H1 (cell line): ENCODE data around the gene MEST. TPM values are rescaled to one million over a fixed set of nuclear protein-coding genes. Genes with fewer than 3 reads are reported as not detected.

Experiments used
- CTCF ChIA-PET: fragments of 300-600 bp; sonication (Branson Sonifier 250); formaldehyde crosslinking; loops from one replicate; lab custom pipeline; 2021; ENCODE audit not compliant: partially characterized antibody; lab: Charles Lee
- POLR2A ChIA-PET: fragments of 300-600 bp; sonication (Branson Sonifier 250); formaldehyde crosslinking; loops from one replicate; lab custom pipeline; 2021; ENCODE audit warnings: inconsistent platforms; ENCODE audit not compliant: partially characterized antibody; lab: Charles Lee
- DNase-seq, 2 experiments: peaks; one replicate each; pipeline versions ENCODE4 v3.0.0 to v3.0.0-alpha.2; 2010 to 2022; ENCODE audit warnings: low spot score in 2 of 2, low read depth in 1 of 2, mixed read lengths in 1 of 2
- FAIRE-seq: peaks from 2 replicates; lab custom pipeline; 2011; peaks lifted over from hg19 to GRCh38; lab: Jason Lieb, UNC
- H2AFZ ChIP-seq: 2 replicates; pipeline ENCODE4 v1.8.1; 2012; ENCODE audit warnings: low read length, inconsistent platforms
- H2AK5ac ChIP-seq: 2 replicates; pipeline ENCODE4 v1.6.1; 2013; ENCODE audit warnings: low read depth, low read length
- H2BK120ac ChIP-seq: replicated peaks from 2 replicates; pipeline ENCODE3; 2013; ENCODE audit warnings: low read depth, low read length, inconsistent platforms
- H2BK12ac ChIP-seq: 2 replicates; pipeline ENCODE4 v1.6.1; 2013; ENCODE audit warnings: low read depth, low read length
- H2BK15ac ChIP-seq: 2 replicates; pipeline ENCODE4 v1.6.1; 2013; ENCODE audit warnings: low read length
- H2BK20ac ChIP-seq: 2 replicates; pipeline ENCODE4 v1.6.1; 2013; ENCODE audit warnings: low read length
- H2BK5ac ChIP-seq: 2 replicates; pipeline ENCODE4 v1.6.1; 2013; ENCODE audit warnings: low read depth, low read length
- H3K14ac ChIP-seq: 2 replicates; pipeline ENCODE4 v1.6.1; 2013; ENCODE audit warnings: inconsistent platforms; ENCODE audit not compliant: insufficient read length
- H3K18ac ChIP-seq: 2 replicates; pipeline ENCODE4 v1.6.1; 2013; ENCODE audit warnings: low read length; ENCODE audit errors: extremely low read depth
- H3K23ac ChIP-seq: 2 replicates; pipeline ENCODE4 v1.6.1; 2013; ENCODE audit warnings: inconsistent platforms; ENCODE audit not compliant: insufficient read length
- H3K23me2 ChIP-seq: 2 replicates; pipeline ENCODE4 v1.6.1; 2013; ENCODE audit warnings: low read depth, low read length
- H3K27ac ChIP-seq: 2 replicates; pipeline ENCODE4 v1.6.1; 2011; ENCODE audit warnings: low read depth, low read length, inconsistent platforms
- H3K27me3 ChIP-seq, 4 experiments: replicated peaks in 1 of 4; 1 replicate in 1 of 4; 2 replicates in 3 of 4; pipeline versions ENCODE4 v1.6.1 to v1.8.1; 2011 to 2013; ENCODE audit warnings: low read length in 3 of 4, mild to moderate bottlenecking in 3 of 4, inconsistent platforms in 2 of 4, mixed read lengths in 2 of 4, moderate library complexity in 1 of 4; ENCODE audit not compliant: control insufficient read depth in 3 of 4, insufficient read depth in 3 of 4; ENCODE audit errors: extremely low read depth in 1 of 4
- H3K36me3 ChIP-seq, 4 experiments: 2 replicates each; pipeline versions ENCODE4 v1.6.1 to v1.8.1; 2011 to 2013; ENCODE audit warnings: mild to moderate bottlenecking in 4 of 4, low read length in 3 of 4, moderate library complexity in 2 of 4, control low read depth in 1 of 4, inconsistent platforms in 1 of 4; ENCODE audit not compliant: insufficient read depth in 4 of 4, control insufficient read depth in 2 of 4
- H3K4ac ChIP-seq: replicated peaks from 2 replicates; pipeline ENCODE3; 2013; ENCODE audit warnings: low read length, low read depth, mixed read lengths, inconsistent platforms; ENCODE audit not compliant: insufficient read length
- H3K4me1 ChIP-seq, 4 experiments: replicated peaks in 1 of 4; 1 replicate in 1 of 4; 2 replicates in 3 of 4; pipeline versions ENCODE4 v1.6.1 to v1.8.1; 2011 to 2013; ENCODE audit warnings: low read length in 3 of 4, inconsistent platforms in 2 of 4, mixed read lengths in 1 of 4; ENCODE audit not compliant: insufficient read depth in 4 of 4, control insufficient read depth in 3 of 4
- H3K4me2 ChIP-seq, 2 experiments: 2 replicates each; pipeline versions ENCODE4 v1.6.1 to v1.8.1; 2011 to 2013; ENCODE audit warnings: low read depth in 2 of 2, low read length in 2 of 2, control low read depth in 1 of 2, inconsistent platforms in 1 of 2, mild to moderate bottlenecking in 1 of 2; ENCODE audit not compliant: insufficient read depth in 1 of 2
- H3K4me3 ChIP-seq, 4 experiments: fragments of 200-600, 300-600 bp in 1 of 4; sonication (generic), shearing (Covaris generic), sonication (Bioruptor Twin) in 1 of 4; 2 replicates each; pipeline versions ENCODE4 v1.5.1 to v1.8.1; 2011 to 2016; ENCODE audit warnings: low read length in 4 of 4, low read depth in 3 of 4, control low read depth in 2 of 4, inconsistent platforms in 2 of 4, mild to moderate bottlenecking in 2 of 4, mixed read lengths in 1 of 4, moderate library complexity in 1 of 4; ENCODE audit not compliant: insufficient read depth in 2 of 4; ENCODE audit errors: extremely low read depth in 1 of 4
- H3K56ac ChIP-seq: replicated peaks from 2 replicates; pipeline ENCODE3; 2013; ENCODE audit warnings: low read depth, mild to moderate bottlenecking, mixed read lengths, low read length, inconsistent platforms; ENCODE audit not compliant: insufficient read length
- H3K79me1 ChIP-seq: 2 replicates; pipeline ENCODE4 v1.6.1; 2013; ENCODE audit warnings: low read depth, low read length, control low read depth
- H3K79me2 ChIP-seq, 2 experiments: 2 replicates each; pipeline versions ENCODE4 v1.6.1 to v1.8.1; 2012 to 2013; ENCODE audit warnings: low read length in 2 of 2, mild to moderate bottlenecking in 2 of 2, inconsistent platforms in 1 of 2; ENCODE audit not compliant: insufficient read depth in 2 of 2, control insufficient read depth in 1 of 2
- H3K9ac ChIP-seq, 4 experiments: replicated peaks in 1 of 4; 1 replicate in 1 of 4; 2 replicates in 3 of 4; pipeline versions ENCODE4 v1.6.1 to v1.8.1; 2011 to 2013; ENCODE audit warnings: low read depth in 3 of 4, low read length in 3 of 4, control low read depth in 2 of 4, mild to moderate bottlenecking in 2 of 4, moderate library complexity in 2 of 4, inconsistent platforms in 1 of 4; ENCODE audit errors: extremely low read depth in 1 of 4
- H3K9me3 ChIP-seq, 2 experiments: 2 replicates each; pipeline versions ENCODE4 v1.6.1 to v1.8.1; 2012 to 2013; ENCODE audit warnings: mild to moderate bottlenecking in 2 of 2, moderate library complexity in 2 of 2, control low read depth in 1 of 2, inconsistent platforms in 1 of 2, low read depth in 1 of 2, low read length in 1 of 2, mixed read lengths in 1 of 2; ENCODE audit not compliant: insufficient read depth in 2 of 2
- H4K20me1 ChIP-seq, 2 experiments: replicated peaks in 1 of 2; 2 replicates each; pipeline versions ENCODE3 to v1.8.1; 2011 to 2013; ENCODE audit warnings: inconsistent platforms in 2 of 2, low read length in 2 of 2, mild to moderate bottlenecking in 1 of 2; ENCODE audit not compliant: insufficient read depth in 2 of 2, control insufficient read depth in 1 of 2
- H4K5ac ChIP-seq: 2 replicates; pipeline ENCODE4 v1.6.1; 2013; ENCODE audit warnings: low read length, low read depth, mixed read lengths, inconsistent platforms; ENCODE audit not compliant: insufficient read length
- H4K8ac ChIP-seq: 2 replicates; pipeline ENCODE4 v1.8.0; 2013; ENCODE audit warnings: mild to moderate bottlenecking, moderate library complexity, low read length, inconsistent platforms; ENCODE audit not compliant: insufficient read depth; ENCODE audit errors: extremely low read depth
- H4K91ac ChIP-seq: replicated peaks from 2 replicates; pipeline ENCODE3; 2013; ENCODE audit warnings: low read length, mixed read lengths, inconsistent platforms; ENCODE audit not compliant: insufficient read length
- CBX8 ChIP-seq: fragments of 300-800, 300-1000 bp; sonication (generic); IDR thresholded peaks from 2 replicates; pipeline ENCODE4 v1.7.1; 2016; ENCODE audit warnings: low read depth, low read length, borderline replicate concordance
- CHD2 ChIP-seq: IDR thresholded peaks from 2 replicates; pipeline ENCODE4 v1.6.1; 2012; ENCODE audit warnings: low read length, improper control_type of control experiment
- EGR1 ChIP-seq: IDR thresholded peaks from 2 replicates; pipeline ENCODE4 v1.6.1; 2011; ENCODE audit warnings: low read depth, low read length, borderline replicate concordance
- HDAC6 ChIP-seq: IDR thresholded peaks from one replicate; pipeline ENCODE4 v1.7.1; 2012; ENCODE audit warnings: low read depth, mild to moderate bottlenecking, inconsistent platforms, low read length, moderate library complexity
- MAX ChIP-seq: IDR thresholded peaks from 2 replicates; pipeline ENCODE4 v1.6.1; 2012; ENCODE audit warnings: inconsistent platforms
- PHF8 ChIP-seq: fragments of 200-600 bp; sonication (generic); conservative IDR thresholded peaks from 2 replicates; pipeline ENCODE4 v1.7.1; 2012; ENCODE audit warnings: low read depth, mild to moderate bottlenecking, inconsistent platforms, low read length, moderate library complexity
- POLR2AphosphoS5 ChIP-seq: IDR thresholded peaks from 2 replicates; pipeline ENCODE4 v1.6.1; 2011; ENCODE audit warnings: low read depth, low read length
- POU5F1 ChIP-seq: IDR thresholded peaks from 2 replicates; pipeline ENCODE4 v1.6.1; 2011; ENCODE audit warnings: low read depth, mild to moderate bottlenecking, low read length, moderate library complexity
- RAD21 ChIP-seq, 2 experiments: IDR thresholded peaks in 1 of 2; conservative IDR thresholded peaks in 1 of 2; 2 replicates each; pipeline ENCODE4 v1.6.1; 2011; ENCODE audit warnings: low read depth in 2 of 2, low read length in 2 of 2, improper control_type of control experiment in 1 of 2, inconsistent platforms in 1 of 2, mild to moderate bottlenecking in 1 of 2, moderate library complexity in 1 of 2
- RXRA ChIP-seq: IDR thresholded peaks from 2 replicates; pipeline ENCODE4 v1.6.1; 2011; ENCODE audit warnings: low read depth, mild to moderate bottlenecking, low read length, moderate library complexity; ENCODE audit not compliant: insufficient read depth
- SIX5 ChIP-seq: IDR thresholded peaks from 2 replicates; pipeline ENCODE4 v1.6.1; 2011; ENCODE audit warnings: mild to moderate bottlenecking, low read depth, low read length
- TCF12 ChIP-seq: IDR thresholded peaks from 2 replicates; pipeline ENCODE4 v1.6.1; 2011; ENCODE audit warnings: low read depth, mild to moderate bottlenecking, low read length
- WGBS, 2 experiments: shearing (Covaris generic) in 1 of 2; methylation state at CpG; one replicate each; pipeline versions ENCODE4 v1.1.6 to v1.1.7; 2013 to 2015; ENCODE audit warnings: low lambda C conversion rate in 2 of 2, mixed read lengths in 2 of 2, inconsistent platforms in 1 of 2, low coverage in 1 of 2, missing lambda C conversion rate in 1 of 2; ENCODE audit not compliant: insufficient replicate concordance in 2 of 2, insufficient coverage in 1 of 2, insufficient read length in 1 of 2; ENCODE audit errors: extremely low coverage in 1 of 2, missing lambda C conversion rate in 1 of 2; 5-methylcytosine and 5-hydroxymethylcytosine counted together
- polyA plus RNA-seq, 7 experiments: library from polyadenylated mRNA; depleted of rRNA in 3 of 7; stranded (reverse) in 5 of 7; unstranded in 2 of 7; fragments of >200 nt in 5 of 7; fragments of 200-250 nt in 2 of 7; gene quantifications; 1 replicate in 5 of 7; 2 replicates in 1 of 7; 4 replicates in 1 of 7; pipeline versions ENCODE4 v1.2.1 to v1.2.3, GENCODE V29; 2011 to 2013; ENCODE audit warnings: missing spikeins in 2 of 7, mixed read lengths in 2 of 7
- total RNA-seq: library from RNA; stranded (reverse); fragmentation: NEBNext Ultra II Directional; extraction: Animal tissue kit (Norgen Biotek cat#: 25700); gene quantifications from 2 replicates; pipeline ENCODE4 v1.2.1, GENCODE V29; 2021

Gene MEST
- total and polyA plus RNA-seq, 2 of the 8 experiments (the other 6 are each of a cell fraction or from before 2014, with no cell fraction given): 176 to 269 TPM

GRCh38 chr7:130488392-130489139 lies 3.3 kb upstream of the MEST start:
- 86% methylated on average over 7 of the region's 7 CpGs; no CpG with 5 or more reads in 1 of the 2 experiments for WGBS, 2 experiments
- no peak overlapping the region for H3K27ac ChIP-seq
- H4K20me1 ChIP-seq: peaks cover 1 to 3% of the 10 kb centered on the region in 2 experiments
- no peak overlapping the region for H3K4ac ChIP-seq
- H3K4me2 ChIP-seq: peak overlapping the region in 1 of 2 experiments; percentile 69; a peak in 1 of 4 replicates
- ChIA-PET CTCF (interaction anchor here (0.8 to 4.5 kb wide), 7 partner anchors 9 to 245 kb away, joined by 3 to 19 read pairs (median 4); no protein-coding TSS in a partner anchor), POLR2A (interaction anchor here (0.7 to 2.4 kb wide), 8 partner anchors 8 to 284 kb away, joined by 3 to 12 read pairs (median 4); partner anchors contain the start of genes CEP41 and TMEM209)
- H3K9ac ChIP-seq: no peak overlapping the region
- H3K23ac ChIP-seq: no peak overlapping the region
- DNase-seq (no peak), FAIRE-seq (no peak)
- H3K79me1 ChIP-seq: peaks cover 4% of the 10 kb centered on the region; the same call in 1 of the 2 replicates
- no peak overlapping the region for H2BK12ac ChIP-seq
- H2AFZ ChIP-seq: no peak overlapping the region
- no peak overlapping the region for H2BK15ac ChIP-seq
- no peak overlapping the region for H2AK5ac ChIP-seq
- H3K4me1 ChIP-seq: peaks cover 3 to 15% (median 5%) of the 10 kb centered on the region in 4 experiments
- H3K9me3 ChIP-seq: peaks cover 0 to 19% of the 10 kb centered on the region in 2 experiments; a peak in 2 of 4 replicates
- H3K79me2 ChIP-seq: peaks cover 0 to 59% of the 10 kb centered on the region in 2 experiments; a peak in 2 of 4 replicates
- no peak overlapping the region for H2BK20ac ChIP-seq
- H3K14ac ChIP-seq: no peak overlapping the region
- peaks cover 0 to 8% (median 2%) of the 10 kb centered on the region in 4 experiments; a peak in 5 of 7 replicates for H3K27me3 ChIP-seq
- H3K18ac ChIP-seq: no peak overlapping the region
- no peak overlapping the region for H4K5ac ChIP-seq
- no peak overlapping the region for H4K8ac ChIP-seq
- H3K23me2 ChIP-seq: peaks cover 21% of the 10 kb centered on the region
- no peak overlapping the region for H2BK5ac ChIP-seq
- H3K56ac ChIP-seq: no peak overlapping the region
- H4K91ac ChIP-seq: no peak overlapping the region
- H3K36me3 ChIP-seq: peaks cover 0 to 11% (median 2%) of the 10 kb centered on the region in 4 experiments; a peak in 2 of 8 replicates
- no peak overlapping the region for H2BK120ac ChIP-seq
- H3K4me3 ChIP-seq: no peak overlapping the region
- no peak for TF ChIP-seq POLR2AphosphoS5
- TF ChIP-seq HDAC6: no peak
- TF ChIP-seq TCF12: no peak
- no peak for TF ChIP-seq MAX
- TF ChIP-seq PHF8: no peak
- no peak for TF ChIP-seq CBX8
- TF ChIP-seq RAD21 (IDR thresholded peaks at IDR 0.05 in 1 of 2, conservative IDR thresholded peaks at IDR 0.05 in 1 of 2; ENCODE audit: low read depth in 2 of 2, low read length in 2 of 2): no peak
- TF ChIP-seq RXRA: no peak
- no peak for TF ChIP-seq EGR1
- TF ChIP-seq CHD2: no peak
- no peak for TF ChIP-seq SIX5
- no peak for TF ChIP-seq POU5F1
